GM21737 (cell line): ENCODE measurements around the gene STXBP1.
A peak's percentile ranks its signal among the peaks of the same experiment; 100 is the strongest.

Source experiments
- ATAC-seq: cut with Tn5 transposase; IDR thresholded peaks from one replicate; pipeline ENCODE4 v1.9.1; 2021; ENCODE audit warnings: mild to moderate bottlenecking, moderate library complexity; ENCODE audit not compliant: unreplicated experiment

STXBP1 gene

DNA sequence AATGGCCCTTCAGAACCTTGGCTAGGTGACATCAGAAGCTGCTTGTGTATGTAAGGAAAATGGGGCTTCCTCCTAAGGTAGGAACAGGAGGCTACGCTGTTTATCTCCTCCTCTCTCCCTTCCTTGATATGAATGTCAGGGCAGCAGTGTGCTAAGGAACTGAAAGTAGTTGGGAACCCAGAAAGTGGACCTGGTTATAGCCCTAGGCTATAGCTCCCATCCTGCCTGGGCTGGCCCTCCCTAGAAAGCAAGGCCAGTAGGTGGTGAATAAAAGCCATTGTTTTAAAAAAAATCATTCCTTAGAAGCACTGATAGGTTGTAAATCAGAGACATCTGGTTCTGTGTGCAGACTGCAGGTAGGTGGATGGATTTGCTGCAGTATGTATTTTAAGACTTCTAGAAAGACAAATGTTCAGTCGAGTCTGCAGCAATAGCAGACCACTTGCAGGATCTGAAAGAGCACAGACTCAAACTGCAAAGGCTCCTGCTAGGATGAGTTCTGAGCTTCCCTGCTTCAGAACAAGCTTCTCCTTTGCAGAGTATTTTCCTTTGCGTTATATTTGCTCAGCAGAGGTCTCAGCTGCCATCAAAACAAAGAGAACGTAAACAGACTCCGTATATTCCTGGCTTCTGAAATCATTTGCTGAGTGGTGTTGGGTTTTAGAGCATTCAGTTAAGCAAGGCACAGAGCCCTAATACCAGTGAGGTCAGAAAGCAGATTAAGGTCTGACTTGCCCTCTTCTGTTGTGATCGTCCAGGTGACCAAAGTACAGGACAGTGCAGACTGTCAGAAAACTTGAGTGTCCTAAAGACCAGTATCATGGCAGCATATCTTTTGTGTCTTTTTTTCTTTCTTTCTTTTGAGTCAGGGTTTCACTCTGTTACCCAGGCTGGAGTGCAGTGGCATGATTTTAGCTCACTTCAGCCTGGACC, 74.7 kb downstream of the STXBP1 start:
- no peak for ATAC-seq

DNA sequence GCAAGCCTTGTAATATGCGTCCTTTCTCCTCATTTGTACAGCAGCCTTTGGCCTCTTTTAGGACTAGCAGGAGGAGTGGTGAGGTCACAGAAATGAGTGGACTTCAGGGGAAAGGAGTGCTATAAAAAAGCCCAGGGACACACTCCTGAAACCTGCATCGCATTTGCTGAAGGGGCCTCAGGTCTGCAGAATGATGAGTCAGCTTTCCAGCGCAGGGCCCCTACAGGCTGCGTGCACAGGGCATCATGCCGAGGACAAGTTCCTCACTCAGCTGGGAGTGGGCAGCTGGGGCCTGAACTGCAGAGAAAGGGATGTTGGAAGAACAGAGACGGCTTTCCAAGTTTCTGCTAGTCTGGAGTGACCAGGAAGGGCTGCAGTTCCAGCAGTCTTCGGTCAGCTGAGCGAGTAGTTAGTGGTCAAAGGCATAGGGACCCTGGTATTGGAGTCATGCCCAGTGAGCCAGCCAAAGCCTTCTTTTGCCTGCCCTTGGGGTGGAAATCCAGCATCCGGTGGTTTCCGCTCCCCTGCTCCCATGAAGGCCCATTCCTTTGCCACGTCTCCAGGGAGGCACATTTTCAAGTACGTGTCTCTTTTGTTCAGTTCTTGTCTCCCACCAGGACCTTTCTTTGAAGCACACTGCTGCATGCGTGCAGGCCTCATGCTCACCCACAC, 77.4 kb downstream of the STXBP1 start:
- no peak for ATAC-seq

DNA sequence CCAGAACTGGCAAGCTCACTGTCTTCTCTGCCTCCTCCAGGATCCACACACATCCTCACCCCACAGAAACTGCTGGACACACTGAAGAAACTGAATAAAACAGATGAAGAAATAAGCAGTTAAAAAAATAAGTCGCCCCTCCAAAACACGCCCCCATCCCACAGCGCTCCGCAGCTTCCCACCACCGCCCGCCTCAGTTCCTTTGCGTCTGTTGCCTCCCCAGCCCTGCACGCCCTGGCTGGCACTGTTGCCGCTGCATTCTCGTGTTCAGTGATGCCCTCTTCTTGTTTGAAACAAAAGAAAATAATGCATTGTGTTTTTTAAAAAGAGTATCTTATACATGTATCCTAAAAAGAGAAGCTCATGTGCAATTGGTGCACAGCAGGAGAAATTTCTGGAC, 78.7 kb downstream of the STXBP1 start:
- no peak for ATAC-seq

DNA sequence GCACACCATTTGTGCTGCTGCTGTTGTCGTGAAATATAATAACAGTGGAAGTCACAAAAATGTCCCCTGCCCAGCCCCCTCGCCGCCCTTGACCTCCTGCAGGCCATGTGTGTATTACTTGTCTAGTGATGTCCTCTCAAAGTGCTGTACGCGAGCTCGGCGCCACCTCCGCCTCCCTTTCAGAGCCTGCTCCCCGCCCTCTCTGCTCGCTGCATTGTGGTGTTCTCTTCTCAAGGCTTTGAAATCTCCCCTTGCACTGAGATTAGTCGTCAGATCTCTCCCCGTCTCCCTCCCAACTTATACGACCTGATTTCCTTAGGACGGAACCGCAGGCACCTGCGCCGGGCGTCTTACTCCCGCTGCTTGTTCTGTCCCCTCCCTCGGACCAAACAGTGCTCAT, 80.0 kb downstream of the STXBP1 start:
- ATAC-seq, result no peak

DNA sequence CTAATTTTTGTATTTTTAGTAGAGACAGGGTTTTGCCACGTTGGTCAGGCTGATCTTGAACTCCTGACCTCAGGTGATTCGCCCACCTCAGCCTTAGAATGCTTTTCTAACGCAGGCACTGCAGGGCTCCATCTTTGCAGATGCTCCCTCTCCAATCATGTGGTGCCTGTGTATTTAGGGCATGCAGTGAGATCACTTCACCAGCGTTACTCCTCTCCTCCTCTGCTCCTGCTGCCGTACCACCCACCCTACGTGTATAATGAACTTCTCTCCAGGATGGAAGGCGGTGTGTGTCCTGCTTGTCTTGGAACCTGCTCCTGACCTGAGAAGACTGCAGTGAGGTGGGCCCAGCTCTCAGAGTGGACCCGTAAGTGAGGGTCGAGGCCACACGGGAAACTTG, 81.1 kb downstream of the STXBP1 start:
- no peak for ATAC-seq

DNA sequence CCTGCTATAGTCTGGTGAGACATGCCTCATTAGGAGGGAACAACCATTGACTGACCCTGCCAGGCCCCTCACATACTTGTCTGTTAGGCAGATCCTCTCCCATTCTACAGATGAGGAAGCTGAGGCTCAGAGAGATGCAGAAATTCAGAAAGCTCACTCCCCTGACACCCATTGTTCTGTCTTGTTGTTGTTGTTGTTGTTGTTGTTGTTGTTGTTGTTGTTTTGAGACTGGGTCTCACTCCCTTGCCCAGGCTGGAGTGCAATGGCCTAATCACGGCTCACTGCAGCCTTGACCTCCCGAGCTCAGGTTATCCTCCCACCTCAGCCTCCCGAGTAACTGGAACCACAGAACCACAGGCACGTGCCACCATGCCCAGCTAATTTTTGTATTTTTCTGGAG, 81.6 kb downstream of the STXBP1 start:
- no peak for ATAC-seq

DNA sequence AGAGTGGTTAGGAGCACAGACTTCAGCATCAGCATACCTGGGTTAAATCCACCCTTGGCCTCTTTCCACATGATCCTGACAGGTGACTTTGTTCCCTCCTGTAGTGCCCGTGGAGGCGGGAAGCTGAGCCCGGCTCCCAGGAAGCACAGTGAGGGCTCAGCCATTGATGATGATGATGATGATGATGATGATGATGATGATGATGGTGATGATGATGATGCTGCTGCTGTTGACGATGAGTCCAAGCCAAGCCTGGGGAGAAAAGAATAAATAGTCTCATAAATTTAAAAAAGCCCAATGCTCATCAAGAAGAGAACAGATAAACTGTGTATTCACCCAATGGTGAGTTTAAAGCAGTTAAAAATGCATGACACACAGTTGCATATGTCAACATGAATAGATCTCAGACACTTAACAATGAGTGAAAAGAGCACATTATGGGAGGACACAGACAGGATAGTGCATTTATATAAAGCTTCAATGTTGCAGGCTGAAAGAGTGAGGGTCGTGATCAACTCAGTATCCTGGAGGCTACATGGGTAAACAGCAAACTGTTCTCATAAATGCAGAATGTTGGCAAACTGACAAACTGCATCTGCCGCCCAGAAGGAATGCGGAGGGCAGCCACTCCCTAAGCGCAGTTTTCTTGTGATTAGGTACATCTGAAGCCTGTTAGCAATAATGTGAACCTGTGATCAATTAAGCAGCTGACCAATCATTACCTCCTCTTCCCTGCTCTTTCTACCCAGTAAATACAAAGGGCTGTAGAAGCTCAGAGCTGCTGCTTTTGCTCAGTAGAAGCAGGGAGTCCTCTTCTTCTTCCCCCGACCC, 83.0 kb downstream of the STXBP1 start:
- no peak for ATAC-seq

DNA sequence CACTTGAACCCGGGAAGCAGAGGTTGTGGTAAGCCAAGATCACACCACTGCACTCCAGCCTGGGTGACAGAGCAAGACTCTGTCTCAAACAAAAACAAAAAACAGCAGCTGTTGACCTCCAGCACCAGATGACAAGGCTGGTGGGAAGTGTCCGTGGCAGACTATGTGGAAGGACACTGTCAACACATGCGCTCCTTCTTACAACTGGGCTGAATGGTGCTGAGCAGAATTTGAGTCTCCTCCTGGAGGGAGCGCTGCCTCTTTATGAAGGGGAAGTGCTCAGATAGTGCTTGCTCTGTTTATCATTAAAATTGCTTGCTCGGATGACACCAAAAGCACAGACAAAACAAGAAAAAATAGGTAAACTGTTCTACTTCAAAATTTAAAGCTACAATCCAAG, 85.5 kb downstream of the STXBP1 start:
- ATAC-seq, result no peak

DNA sequence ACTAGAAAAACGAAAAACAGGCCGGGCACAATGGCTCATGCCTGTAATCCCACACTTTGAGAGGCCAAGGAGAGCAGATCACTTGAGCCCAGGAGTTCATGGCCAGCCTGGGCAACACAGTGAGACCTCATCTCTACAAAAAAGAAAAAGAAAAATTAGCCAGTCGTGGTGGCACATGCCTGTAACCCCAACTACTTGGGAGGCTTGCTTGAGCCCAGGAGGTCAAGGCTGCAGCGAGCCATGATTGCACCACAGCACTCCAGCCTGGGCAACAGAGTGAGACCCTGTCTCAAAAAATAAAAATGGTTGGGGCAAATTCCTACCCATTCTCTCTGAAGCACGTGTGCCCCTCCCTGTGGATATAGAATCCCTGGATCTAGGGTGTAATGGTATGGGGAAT, 86.3 kb downstream of the STXBP1 start:
- no peak for ATAC-seq

DNA sequence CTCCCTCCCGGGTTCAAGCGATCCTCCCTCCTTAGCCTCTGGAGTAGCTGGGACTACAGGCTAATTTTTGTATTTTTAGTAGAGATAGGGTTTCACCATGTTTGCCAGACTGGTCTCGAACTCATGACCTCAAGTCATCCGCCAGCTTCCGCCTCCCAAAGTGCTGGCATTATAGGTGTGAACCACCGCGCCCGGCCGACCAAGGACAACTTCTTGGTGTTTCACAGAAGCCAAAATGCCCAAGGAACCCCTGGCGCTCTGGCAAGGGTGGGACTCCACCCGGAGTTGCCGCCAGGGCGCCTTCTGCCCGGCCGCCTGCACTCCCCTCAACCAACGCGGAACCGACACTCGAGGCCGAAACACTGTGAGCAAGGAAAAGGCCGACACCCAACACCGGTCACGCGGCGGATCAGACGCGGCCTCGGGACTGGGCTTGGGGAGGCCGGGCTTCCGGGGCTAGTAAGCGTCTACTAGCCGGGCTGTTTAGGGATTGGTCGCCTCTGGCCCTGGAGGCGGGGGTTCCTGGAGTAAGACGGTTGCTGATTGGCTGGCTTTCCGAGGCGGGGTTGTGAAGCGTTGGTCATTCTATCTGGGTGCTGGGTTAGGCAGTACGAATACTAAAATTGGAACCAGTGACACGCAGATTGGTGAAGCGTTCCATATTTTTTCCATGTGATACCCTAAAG, 87.1 kb downstream of the STXBP1 start:
- ATAC-seq, result peak; percentile 89

DNA sequence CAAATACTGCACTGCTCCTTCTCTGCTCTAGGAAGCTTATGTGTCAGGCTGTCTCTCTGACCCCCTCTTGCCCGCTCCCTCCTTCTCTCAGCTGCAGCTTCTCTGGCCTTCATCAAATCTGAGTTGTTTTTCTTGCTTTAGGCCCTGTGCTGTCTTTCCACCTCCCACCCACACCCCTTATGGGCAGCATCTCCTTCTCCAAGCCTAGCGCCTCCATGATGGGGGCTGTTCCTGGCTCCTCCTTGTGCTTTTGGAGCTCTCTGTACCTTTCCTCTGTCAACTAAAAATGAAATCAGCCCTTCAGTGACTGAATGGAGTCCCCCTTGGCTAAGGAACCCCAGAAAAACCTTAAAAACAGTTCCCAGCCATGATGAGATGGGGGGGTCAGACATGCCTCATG, 88.1 kb downstream of the STXBP1 start:
- ATAC-seq, result no peak

DNA sequence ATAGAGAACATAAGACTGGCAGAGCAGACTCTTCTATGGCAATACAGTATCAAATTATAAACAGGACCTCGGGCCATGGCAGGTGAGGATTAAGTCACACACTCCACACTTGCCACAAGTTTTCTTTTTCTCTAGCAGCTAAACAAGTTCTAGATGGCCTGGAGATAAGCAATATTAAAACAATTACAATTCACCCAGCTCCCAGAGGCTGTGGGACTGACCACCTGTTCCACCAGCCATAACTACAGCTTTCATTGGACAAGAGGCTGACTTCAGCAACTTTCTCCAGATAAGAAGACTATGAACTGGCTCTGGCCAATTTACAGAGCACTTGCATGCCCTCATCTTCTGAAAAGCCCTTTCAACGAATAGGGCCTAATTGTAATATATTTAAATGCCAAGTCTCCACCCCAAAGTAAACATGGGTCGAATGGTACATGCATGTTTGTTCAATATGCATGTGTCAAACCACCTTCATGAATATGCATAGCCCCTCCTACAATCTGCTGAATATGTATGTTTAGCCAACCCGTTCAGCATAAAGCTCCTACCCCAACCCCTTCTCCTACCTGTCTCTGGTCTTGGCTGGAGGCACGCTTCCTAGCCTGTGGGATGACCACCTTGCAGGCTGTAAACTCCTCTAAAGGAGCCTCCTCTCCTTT, 88.6 kb downstream of the STXBP1 start:
- ATAC-seq, result no peak

DNA sequence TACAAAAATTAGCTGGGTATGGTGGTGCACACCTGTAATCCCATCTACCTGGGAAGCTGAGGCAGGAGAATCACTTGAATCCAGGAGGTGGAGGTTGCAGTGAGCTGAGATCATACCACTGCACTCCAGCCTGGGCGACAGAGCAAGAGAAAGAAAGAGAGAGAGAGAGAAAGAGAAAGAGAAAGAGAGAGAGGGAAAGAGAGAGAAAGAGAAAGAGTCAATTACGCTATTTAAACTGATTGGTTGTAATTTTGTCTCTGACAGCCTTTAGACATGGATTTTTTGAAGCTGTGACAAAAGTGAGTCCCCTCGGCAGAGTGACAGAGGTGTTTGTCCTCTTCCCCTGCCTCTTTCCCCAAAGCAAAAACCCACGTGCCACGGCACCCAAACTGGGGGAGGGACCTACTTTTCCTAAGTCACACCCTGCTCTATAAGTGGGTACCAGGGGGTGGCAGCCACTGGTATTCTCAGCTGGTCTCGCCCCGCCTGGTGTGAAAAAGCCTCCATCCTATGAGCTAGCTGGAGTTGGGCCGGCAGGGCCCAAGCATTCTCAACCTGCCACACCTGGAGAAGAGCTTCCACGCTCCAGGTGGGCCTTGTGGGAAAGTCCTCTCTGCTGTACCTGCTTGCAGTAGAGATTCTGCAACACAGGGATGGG, 91.3 kb downstream of the STXBP1 start:
- no peak for ATAC-seq

DNA sequence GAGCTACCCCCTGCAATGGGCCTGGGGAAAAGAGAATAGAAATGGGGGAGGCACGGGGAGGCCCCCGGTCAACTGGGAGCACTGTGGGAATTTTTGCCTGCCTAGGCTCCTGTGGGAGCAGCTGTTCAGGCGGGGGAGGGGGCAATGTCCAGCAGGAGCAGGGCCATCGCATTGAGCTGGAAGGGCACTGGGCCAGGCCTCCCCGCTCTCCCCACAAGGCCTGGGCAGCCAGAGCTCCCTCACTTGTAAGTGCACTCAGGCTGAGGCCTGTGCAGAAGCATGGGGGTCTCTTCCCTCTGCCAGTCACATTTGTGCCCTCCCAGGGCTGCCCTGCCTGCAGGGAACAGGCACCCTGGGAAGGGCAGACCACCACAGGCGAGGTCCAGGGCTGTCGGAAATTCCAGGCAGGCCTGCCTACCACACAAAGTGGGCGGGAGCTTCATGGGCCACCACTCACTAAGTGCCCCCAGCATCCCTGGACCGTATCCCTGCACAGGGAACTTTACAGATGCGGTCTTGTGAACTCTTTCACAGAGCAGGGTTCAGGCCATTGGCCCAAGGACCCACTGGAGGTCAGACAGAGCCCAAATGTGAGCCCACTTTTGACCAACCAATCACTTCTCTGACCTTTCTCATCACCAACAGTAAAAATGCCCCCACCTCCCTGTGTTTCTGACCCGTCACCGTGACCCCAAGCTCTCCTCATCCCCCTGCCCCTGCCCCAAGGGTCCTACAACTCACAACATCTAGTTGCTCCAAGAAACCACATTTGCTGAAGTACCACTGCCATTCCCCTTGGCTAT, 93.7 kb downstream of the STXBP1 start:
- no peak for ATAC-seq

DNA sequence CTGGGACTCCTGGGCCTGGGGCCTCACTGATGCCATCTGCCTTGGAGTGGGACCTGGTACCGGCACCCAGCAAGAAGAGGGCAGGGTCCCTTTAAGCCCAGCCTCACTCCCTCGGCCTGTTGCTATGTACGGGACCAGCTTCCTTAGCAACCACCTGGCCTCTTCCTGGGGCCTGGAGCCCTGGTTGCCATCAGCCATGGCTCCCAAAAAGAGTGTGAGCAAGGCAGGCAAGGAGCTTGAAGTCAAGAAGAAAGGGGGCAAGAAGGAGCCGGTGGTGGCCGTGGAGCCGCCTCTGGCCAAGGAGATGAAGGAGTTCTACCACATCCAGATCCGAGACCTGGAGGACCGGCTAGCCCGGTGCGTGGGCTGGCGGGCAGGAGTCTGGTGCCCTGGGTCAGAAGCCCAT, 94.8 kb downstream of the STXBP1 start, which contains the start of gene CFAP157:
Gene CFAP157 (plus strand): TSS at position 153 of the 406 bp plus-strand sequence. CDS start 44 bp downstream, at position 197.
- no peak for ATAC-seq

DNA sequence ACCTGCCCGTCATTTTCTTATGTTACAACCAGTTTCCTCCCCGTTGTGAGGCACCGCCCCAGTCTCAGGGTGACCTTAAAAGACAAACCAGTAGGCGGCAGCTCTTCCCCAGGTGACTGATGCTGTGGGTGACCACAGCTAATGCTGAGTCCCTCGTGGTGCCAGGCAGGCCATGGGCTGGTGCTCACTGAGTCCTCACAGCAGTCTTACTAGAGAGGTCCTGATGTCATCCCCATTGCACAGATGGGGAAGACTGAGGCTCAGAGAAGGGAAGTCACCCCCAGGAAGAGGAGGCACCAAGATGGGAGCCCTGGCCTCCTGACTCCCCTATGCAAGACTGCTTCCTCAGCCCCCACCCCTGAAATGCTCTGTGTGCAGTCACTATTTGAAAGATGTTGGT, 95.7 kb downstream of the STXBP1 start:
- ATAC-seq, result no peak

DNA sequence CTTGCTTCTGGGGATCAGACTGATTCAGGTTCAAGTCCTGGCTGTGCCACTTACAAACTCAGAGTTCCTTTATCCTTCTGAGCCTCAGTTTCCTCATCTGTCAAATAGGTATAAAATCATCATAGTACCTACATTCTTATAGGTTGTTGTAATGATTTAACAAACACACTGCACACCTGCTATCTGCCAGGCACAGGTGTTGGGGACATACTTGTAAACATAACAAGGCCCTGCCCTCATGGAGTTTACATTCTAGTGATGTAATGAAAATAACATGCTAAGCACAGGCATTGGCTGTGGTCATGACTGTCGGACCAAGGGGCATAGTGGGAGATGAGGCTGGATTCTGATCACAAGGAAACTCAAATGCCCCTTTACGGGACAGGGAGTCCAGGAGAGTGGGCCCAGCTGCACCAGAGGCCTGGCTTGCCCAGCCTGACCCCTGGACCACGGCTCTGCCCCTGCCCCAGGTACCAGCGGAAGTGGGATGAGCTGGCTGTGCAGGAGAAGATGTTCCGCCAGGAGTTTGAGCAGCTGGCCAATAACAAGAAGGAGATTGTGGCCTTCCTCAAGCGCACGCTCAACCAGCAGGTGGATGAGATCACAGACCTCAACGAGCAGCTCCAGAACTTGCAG, 97.0 kb downstream of the STXBP1 start:
- no peak for ATAC-seq

DNA sequence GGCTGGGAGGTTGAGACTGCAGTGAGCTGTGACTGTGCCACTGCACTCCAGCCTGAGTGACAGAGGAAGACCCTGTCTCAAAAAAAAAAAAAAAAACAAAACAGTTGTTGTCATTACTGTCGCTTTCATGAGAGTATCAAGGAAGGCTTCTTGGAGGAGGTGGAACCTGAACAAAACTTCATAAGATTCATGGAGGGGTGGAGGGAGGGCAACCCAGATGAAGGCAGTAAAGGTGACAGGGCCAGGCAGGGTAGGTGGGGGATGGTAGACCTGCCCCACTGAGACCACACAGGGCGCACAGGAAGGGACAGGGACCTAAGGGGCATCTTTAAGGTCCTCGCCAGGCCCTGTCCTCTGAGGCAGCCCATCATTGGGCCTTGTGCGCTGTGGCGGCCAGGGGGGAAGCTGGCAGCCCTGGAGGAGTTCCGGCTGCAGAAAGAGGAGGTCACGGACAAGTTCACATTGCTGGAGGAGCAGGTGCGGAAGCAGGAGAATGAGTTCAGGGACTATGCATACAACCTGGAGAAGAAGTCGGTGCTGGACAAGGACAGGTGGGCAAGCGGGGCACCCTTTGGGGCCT, 98.2 kb downstream of the STXBP1 start:
- ATAC-seq, result no peak
